ENCODE results near the gene NPAS3. TPM values are rescaled to one million over a fixed set of nuclear protein-coding genes. Genes with fewer than 3 reads are reported as not detected.

NPAS3 gene
- total RNA-seq, 1 donor from 2014 or later = 1.6 TPM

DNA sequence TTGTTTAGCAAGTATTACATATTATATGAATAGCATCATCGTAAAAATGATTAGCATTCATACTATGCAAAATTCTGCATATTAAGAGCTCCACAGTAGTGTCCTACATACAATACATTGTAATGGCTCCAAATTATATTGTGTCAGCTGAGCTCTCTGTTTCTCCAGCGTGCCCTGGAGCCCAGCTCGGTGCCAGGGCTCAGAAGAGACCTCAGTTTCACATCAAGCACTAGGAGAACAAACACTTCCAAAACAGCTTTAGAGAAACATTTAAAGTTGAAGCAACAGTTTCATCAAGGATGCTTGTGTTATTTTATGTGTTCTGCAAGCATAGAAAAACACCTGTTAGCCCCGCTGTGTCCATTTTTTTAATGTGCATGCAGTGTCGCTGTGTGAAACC, 555.3 kb downstream of the NPAS3 start:
- H3K4me3 Mint-ChIP-seq (ENCODE audit: unreplicated experiment) = no peak overlapping the region
- no peaks in the 10 kb centered on the region for H3K9me3 Mint-ChIP-seq (ENCODE audit: unreplicated experiment)
- no peaks in the 10 kb centered on the region for H3K27me3 Mint-ChIP-seq (ENCODE audit: unreplicated experiment)
- no peak for DNase-seq (ENCODE audit: low spot score)
- TF ChIP-seq, protein P1, sequence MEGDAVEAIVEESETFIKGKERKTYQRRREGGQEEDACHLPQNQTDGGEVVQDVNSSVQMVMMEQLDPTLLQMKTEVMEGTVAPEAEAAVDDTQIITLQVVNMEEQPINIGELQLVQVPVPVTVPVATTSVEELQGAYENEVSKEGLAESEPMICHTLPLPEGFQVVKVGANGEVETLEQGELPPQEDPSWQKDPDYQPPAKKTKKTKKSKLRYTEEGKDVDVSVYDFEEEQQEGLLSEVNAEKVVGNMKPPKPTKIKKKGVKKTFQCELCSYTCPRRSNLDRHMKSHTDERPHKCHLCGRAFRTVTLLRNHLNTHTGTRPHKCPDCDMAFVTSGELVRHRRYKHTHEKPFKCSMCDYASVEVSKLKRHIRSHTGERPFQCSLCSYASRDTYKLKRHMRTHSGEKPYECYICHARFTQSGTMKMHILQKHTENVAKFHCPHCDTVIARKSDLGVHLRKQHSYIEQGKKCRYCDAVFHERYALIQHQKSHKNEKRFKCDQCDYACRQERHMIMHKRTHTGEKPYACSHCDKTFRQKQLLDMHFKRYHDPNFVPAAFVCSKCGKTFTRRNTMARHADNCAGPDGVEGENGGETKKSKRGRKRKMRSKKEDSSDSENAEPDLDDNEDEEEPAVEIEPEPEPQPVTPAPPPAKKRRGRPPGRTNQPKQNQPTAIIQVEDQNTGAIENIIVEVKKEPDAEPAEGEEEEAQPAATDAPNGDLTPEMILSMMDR (IDR thresholded peaks at IDR 0.05; ENCODE audit: unreplicated experiment) = no peak
- H3K4me1 Mint-ChIP-seq (ENCODE audit: unreplicated experiment) = no peaks in the 10 kb centered on the region
- no peak overlapping the region for H3K27ac Mint-ChIP-seq (ENCODE audit: unreplicated experiment)
- no peaks in the 10 kb centered on the region for H3K36me3 Mint-ChIP-seq (ENCODE audit: low read depth, unreplicated experiment)

DNA sequence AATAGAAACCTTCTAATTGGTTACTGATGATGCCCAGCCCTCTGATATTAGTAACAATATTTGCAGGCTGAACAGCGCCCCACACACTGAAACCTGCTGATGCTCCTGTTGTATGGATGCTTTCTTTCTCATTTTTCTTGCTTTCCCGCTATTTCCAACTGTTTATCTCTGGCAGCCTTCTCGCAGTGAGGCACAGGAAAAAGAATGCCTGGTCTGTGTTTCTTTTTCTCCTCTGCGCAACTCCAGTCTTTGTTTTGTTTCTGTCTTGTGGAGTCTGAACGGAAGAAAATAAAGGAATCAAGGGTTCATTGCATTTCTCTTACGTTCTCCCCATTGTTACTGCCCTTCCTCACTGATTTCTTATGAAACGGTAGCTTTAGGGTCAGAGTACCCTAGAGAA, 561.0 kb downstream of the NPAS3 start:
- no peak overlapping the region for H3K4me3 Mint-ChIP-seq (ENCODE audit: unreplicated experiment)
- no peak overlapping the region for H3K27ac Mint-ChIP-seq (ENCODE audit: unreplicated experiment)
- TF ChIP-seq, protein P1 (IDR thresholded peaks at IDR 0.05; ENCODE audit: unreplicated experiment) = no peak
- no peaks in the 10 kb centered on the region for H3K4me1 Mint-ChIP-seq (ENCODE audit: unreplicated experiment)
- H3K27me3 Mint-ChIP-seq (ENCODE audit: unreplicated experiment) = no peaks in the 10 kb centered on the region
- no peaks in the 10 kb centered on the region for H3K9me3 Mint-ChIP-seq (ENCODE audit: unreplicated experiment)
- no peaks in the 10 kb centered on the region for H3K36me3 Mint-ChIP-seq (ENCODE audit: low read depth, unreplicated experiment)
- no peak for DNase-seq (ENCODE audit: low spot score)

DNA sequence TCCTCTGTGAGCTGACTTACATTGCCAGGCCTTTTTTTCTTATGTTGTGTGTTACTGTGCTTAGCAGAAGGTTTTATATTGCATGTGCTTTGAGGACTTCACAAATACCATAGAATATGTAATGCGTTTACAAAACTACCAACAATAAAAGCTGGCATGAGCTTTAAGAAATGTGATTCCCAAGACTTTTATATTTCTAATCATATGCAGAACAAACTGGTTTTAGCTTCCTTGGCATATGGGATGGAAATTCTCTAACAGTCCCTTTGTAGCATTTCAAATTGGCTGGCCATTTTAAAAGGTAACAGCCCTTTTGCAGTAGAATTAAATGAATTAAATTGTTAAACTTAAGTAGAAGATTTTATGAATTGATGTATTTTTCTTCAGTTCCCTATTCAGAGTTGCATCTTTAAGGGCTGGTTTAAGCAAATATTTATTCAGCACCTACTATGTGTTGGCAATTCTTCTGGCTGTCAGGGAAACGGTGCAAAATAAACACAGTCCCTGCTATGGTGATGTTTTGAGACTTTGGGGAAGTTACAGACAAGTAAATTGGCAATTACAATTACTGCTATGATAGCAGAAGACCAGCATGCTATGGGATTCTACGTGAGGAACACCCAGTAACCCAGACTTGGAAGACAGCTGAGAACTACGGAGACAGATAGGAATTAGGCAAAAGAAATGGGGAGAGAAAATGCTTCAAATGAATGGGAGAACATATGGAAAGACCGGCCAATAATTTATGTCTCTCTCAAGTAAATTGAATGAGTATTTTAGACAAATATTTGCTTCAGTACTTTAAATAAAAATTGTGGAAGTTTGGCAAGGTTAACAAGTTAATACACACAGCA, 565.8 kb downstream of the NPAS3 start:
- no peak for DNase-seq (ENCODE audit: low spot score)
- no peaks in the 10 kb centered on the region for H3K36me3 Mint-ChIP-seq (ENCODE audit: low read depth, unreplicated experiment)
- H3K4me1 Mint-ChIP-seq (ENCODE audit: unreplicated experiment) = no peaks in the 10 kb centered on the region
- TF ChIP-seq, protein P1 (IDR thresholded peaks at IDR 0.05; ENCODE audit: unreplicated experiment) = no peak
- peaks cover 2% of the 10 kb centered on the region for H3K27me3 Mint-ChIP-seq (ENCODE audit: unreplicated experiment)
- no peak overlapping the region for H3K27ac Mint-ChIP-seq (ENCODE audit: unreplicated experiment)
- no peak overlapping the region for H3K4me3 Mint-ChIP-seq (ENCODE audit: unreplicated experiment)
- H3K9me3 Mint-ChIP-seq (ENCODE audit: unreplicated experiment) = no peaks in the 10 kb centered on the region

DNA sequence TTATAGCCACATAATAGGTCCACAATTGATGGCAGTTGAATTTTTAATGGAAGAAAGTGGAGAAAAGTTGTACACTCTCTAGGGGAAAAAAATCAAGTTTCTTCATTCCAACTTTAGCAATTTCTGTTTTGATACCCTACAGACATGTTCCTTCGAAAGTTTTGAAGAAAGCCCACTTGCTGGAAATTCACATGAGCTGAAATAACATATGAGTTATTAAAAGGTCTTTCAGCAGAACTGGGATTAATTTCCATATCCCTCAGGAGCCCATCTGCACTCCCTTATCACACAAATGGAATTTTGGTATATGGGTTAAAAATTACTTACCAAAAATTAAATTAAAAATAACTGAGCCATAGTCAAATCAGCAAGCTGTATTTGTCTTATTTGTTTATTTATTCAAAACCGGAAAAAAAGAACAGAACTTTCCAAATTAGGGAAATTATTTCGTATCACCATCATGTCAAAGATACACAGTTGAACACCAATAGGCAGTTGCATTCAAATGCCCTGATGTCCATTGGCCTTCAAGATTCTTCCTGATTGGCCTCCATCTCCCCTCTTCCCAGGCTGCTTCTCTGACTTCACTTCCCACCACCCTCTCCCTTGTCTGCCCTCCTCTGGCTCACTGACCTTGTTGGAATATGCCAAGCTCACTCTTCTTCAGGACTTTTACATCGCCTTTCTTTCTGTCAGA, 566.7 kb downstream of the NPAS3 start:
- no peaks in the 10 kb centered on the region for H3K36me3 Mint-ChIP-seq (ENCODE audit: low read depth, unreplicated experiment)
- no peaks in the 10 kb centered on the region for H3K4me1 Mint-ChIP-seq (ENCODE audit: unreplicated experiment)
- no peak overlapping the region for H3K27ac Mint-ChIP-seq (ENCODE audit: unreplicated experiment)
- TF ChIP-seq, protein P1 (IDR thresholded peaks at IDR 0.05; ENCODE audit: unreplicated experiment) = no peak
- H3K27me3 Mint-ChIP-seq (ENCODE audit: unreplicated experiment) = peaks cover 2% of the 10 kb centered on the region
- DNase-seq (ENCODE audit: low spot score) = no peak
- no peaks in the 10 kb centered on the region for H3K9me3 Mint-ChIP-seq (ENCODE audit: unreplicated experiment)
- H3K4me3 Mint-ChIP-seq (ENCODE audit: unreplicated experiment) = no peak overlapping the region

DNA sequence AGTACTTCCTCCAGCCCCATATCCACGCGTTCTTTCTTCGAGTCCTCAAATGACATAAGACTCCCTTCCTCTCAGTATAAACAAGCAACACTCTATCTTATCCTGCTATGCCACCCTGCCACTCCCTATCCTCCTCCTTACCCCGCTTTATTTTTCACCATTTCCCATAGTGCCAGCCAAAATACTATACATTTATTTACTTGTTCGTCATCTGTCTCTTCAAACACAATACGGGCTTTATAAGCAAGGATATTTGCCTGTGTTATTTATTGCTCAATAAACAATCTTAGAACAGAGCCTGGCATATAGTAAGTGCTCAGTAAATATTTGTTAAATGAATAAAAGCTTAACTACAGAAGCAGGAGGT, 567.3 kb downstream of the NPAS3 start:
- no peak for DNase-seq (ENCODE audit: low spot score)
- no peak overlapping the region for H3K4me3 Mint-ChIP-seq (ENCODE audit: unreplicated experiment)
- H3K36me3 Mint-ChIP-seq (ENCODE audit: low read depth, unreplicated experiment) = no peaks in the 10 kb centered on the region
- H3K27me3 Mint-ChIP-seq (ENCODE audit: unreplicated experiment) = peaks cover 2% of the 10 kb centered on the region
- no peak overlapping the region for H3K27ac Mint-ChIP-seq (ENCODE audit: unreplicated experiment)
- no peaks in the 10 kb centered on the region for H3K9me3 Mint-ChIP-seq (ENCODE audit: unreplicated experiment)
- TF ChIP-seq, protein P1 (IDR thresholded peaks at IDR 0.05; ENCODE audit: unreplicated experiment) = no peak
- no peaks in the 10 kb centered on the region for H3K4me1 Mint-ChIP-seq (ENCODE audit: unreplicated experiment)
